ENCODE results near the gene PECR. TPM values are rescaled to one million over a fixed set of nuclear protein-coding genes. Genes with fewer than 3 reads are reported as not detected.

PECR gene
- total RNA-seq, 1 experiment from 2014 or later, result 26.0 TPM

- Histone ChIP-seq H3K27me3 (ENCODE audit: low read length) (no peaks in the 10 kb centered on the region), H3K36me3 (ENCODE audit: low read depth, low read length) (peaks cover 84% of the 10 kb centered on the region), H3K4me2 (ENCODE audit: low read length) (no peak overlapping the region), H3K9me3 (ENCODE audit: low read length) (no peaks in the 10 kb centered on the region), H4K20me1 (ENCODE audit: low read length) (peaks cover 4% of the 10 kb centered on the region; the same call in 1 of the 2 replicates), H3K27ac (ENCODE audit: low read length) (no peak overlapping the region), H3K4me3 (ENCODE audit: low read length) (no peak overlapping the region), H2AFZ (ENCODE audit: low read length) (no peak overlapping the region), H3K9me2 (replicated peaks; ENCODE audit: low read length) (no peaks in the 10 kb centered on the region), H3K79me2 (ENCODE audit: low read length) (peaks cover 31% of the 10 kb centered on the region), H3K9ac (ENCODE audit: low read length) (no peak overlapping the region), H3F3A (ENCODE audit: low read length, unreplicated experiment) (no peaks in the 10 kb centered on the region), H3K4me1 (ENCODE audit: insufficient read depth, low read length) (no peaks in the 10 kb centered on the region)
- TF ChIP-seq CTCF (conservative IDR thresholded peaks at IDR 0.05; ENCODE audit: low read depth, low read length), result no peak
- no peak for TF ChIP-seq EZH2 (IDR thresholded peaks at IDR 0.05; ENCODE audit: low read length, unreplicated experiment)
- no peak for TF ChIP-seq EZH2phosphoT487 (IDR thresholded peaks at IDR 0.05; ENCODE audit: borderline replicate concordance, low read length)
- intact Hi-C loops (cut with micrococcal nuclease), result no loop called here
- no TSS peak for BruUV-seq (replicated peaks)
- DNase-seq, result no peak
- ChIA-PET POLR2A (ENCODE audit: unreplicated experiment) (no interaction called here), CTCF (no interaction called here)
- ATAC-seq, result no peak
These were observed 45.3 kb upstream of the PECR start for GRCh38 chr2:216126943-216127342.

- H3K9me3 ChIP-seq (ENCODE audit: low read length), result no peaks in the 10 kb centered on the region
- no peak overlapping the region for H3K4me2 ChIP-seq (ENCODE audit: low read length)
- peaks cover 90% of the 10 kb centered on the region for H3K36me3 ChIP-seq (ENCODE audit: low read depth, low read length)
- no peaks in the 10 kb centered on the region for H3K27me3 ChIP-seq (ENCODE audit: low read length)
- no peak for TF ChIP-seq CTCF (conservative IDR thresholded peaks at IDR 0.05; ENCODE audit: low read depth, low read length)
- no peak for DNase-seq
- no peak overlapping the region for H2AFZ ChIP-seq (ENCODE audit: low read length)
- ChIA-PET POLR2A (ENCODE audit: unreplicated experiment) (no interaction called here), CTCF (no interaction called here)
- H3F3A ChIP-seq (ENCODE audit: low read length, unreplicated experiment), result peaks cover 6% of the 10 kb centered on the region
- H3K79me2 ChIP-seq (ENCODE audit: low read length), result peaks cover 54% of the 10 kb centered on the region
- H3K27ac ChIP-seq (ENCODE audit: low read length), result no peak overlapping the region
- H3K4me1 ChIP-seq (ENCODE audit: insufficient read depth, low read length), result peaks cover 5% of the 10 kb centered on the region; the same call in 1 of the 2 replicates
- BruUV-seq (replicated peaks), result no TSS peak
- no peak overlapping the region for H3K4me3 ChIP-seq (ENCODE audit: low read length)
- H4K20me1 ChIP-seq (ENCODE audit: low read length), result peaks cover 4% of the 10 kb centered on the region; the same call in 1 of the 2 replicates
- intact Hi-C loops (cut with micrococcal nuclease), result loop anchor here (5.0 kb wide), 1 partner anchor 81 kb away; no protein-coding TSS in a partner anchor
- no peaks in the 10 kb centered on the region for H3K9me2 ChIP-seq (replicated peaks; ENCODE audit: low read length)
- no peak overlapping the region for H3K9ac ChIP-seq (ENCODE audit: low read length)
- no peak for ATAC-seq
These were observed 39.6 kb upstream of the PECR start for GRCh38 chr2:216121255-216121654.

GRCh38 chr2:216119986-216120385, 38.4 kb upstream of the PECR start:
- Histone ChIP-seq H3F3A (ENCODE audit: low read length, unreplicated experiment) (peaks cover 6% of the 10 kb centered on the region), H3K27ac (ENCODE audit: low read length) (no peak overlapping the region), H4K20me1 (ENCODE audit: low read length) (no peaks in the 10 kb centered on the region), H3K4me1 (ENCODE audit: insufficient read depth, low read length) (peaks cover 15% of the 10 kb centered on the region), H3K4me2 (ENCODE audit: low read length) (no peak overlapping the region), H3K9ac (ENCODE audit: low read length) (no peak overlapping the region), H2AFZ (ENCODE audit: low read length) (no peak overlapping the region), H3K9me2 (replicated peaks; ENCODE audit: low read length) (no peaks in the 10 kb centered on the region), H3K36me3 (ENCODE audit: low read depth, low read length) (peaks cover 90% of the 10 kb centered on the region), H3K9me3 (ENCODE audit: low read length) (no peaks in the 10 kb centered on the region), H3K4me3 (ENCODE audit: low read length) (no peak overlapping the region), H3K79me2 (ENCODE audit: low read length) (peaks cover 61% of the 10 kb centered on the region), H3K27me3 (ENCODE audit: low read length) (no peaks in the 10 kb centered on the region)
- ChIA-PET CTCF (no interaction called here), POLR2A (ENCODE audit: unreplicated experiment) (no interaction called here)
- intact Hi-C loops (cut with micrococcal nuclease), result loop anchor here (5.0 to 10.0 kb wide), 2 partner anchors 82 to 375 kb away; partner anchors contain the start of gene RPL37A
- DNase-seq (no peak), ATAC-seq (no peak)
- BruUV-seq (replicated peaks), result no TSS peak
- TF ChIP-seq EZH2phosphoT487 (IDR thresholded peaks at IDR 0.05; ENCODE audit: borderline replicate concordance, low read length), result no peak
